ENCODE results near the gene LRRC47.
"Not testable (repeated sequence)": the region's sequence is repeated elsewhere in the genome, so short reads cannot be mapped to it uniquely, and the experiment has no call there.

LRRC47 gene

GRCh38 chr1:3771108-3772026, 24.9 kb downstream of the LRRC47 start:
- DNase-seq = no peak

GRCh38 chr1:3770047-3770765, 26.1 kb downstream of the LRRC47 start:
- DNase-seq = no peak

DNA sequence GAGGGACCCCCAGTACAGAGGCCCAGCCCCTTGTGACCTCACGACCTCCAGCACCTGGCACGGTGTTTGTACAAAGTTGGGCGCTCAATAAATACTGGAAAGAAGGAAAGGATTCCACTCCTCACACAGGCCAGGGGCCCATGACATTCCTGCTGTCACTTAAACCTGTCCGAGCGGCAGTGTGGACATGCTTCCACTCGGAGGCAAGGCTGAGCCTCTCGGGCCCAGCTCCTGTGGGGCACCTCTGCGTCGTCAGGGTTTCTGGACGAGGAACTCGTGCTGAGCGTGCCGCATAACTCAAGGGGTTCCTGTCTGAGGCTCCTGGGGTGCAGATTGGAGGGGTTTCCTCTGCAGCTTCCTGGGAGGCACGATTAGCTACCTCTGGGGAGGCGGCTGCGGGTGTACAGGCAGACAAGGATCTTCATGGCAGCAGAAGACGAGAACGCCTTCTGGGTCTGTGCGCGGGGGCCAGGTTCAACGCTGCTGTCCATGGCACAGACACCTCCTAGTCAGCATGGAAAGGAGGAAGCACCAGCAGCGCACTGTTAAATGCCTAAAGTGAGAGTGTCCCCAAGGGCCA, 27.4 kb downstream of the LRRC47 start:
- DNase-seq = no peak

- DNase-seq = no peak
These were observed 28.9 kb downstream of the LRRC47 start for GRCh38 chr1:3767328-3767925.

DNA sequence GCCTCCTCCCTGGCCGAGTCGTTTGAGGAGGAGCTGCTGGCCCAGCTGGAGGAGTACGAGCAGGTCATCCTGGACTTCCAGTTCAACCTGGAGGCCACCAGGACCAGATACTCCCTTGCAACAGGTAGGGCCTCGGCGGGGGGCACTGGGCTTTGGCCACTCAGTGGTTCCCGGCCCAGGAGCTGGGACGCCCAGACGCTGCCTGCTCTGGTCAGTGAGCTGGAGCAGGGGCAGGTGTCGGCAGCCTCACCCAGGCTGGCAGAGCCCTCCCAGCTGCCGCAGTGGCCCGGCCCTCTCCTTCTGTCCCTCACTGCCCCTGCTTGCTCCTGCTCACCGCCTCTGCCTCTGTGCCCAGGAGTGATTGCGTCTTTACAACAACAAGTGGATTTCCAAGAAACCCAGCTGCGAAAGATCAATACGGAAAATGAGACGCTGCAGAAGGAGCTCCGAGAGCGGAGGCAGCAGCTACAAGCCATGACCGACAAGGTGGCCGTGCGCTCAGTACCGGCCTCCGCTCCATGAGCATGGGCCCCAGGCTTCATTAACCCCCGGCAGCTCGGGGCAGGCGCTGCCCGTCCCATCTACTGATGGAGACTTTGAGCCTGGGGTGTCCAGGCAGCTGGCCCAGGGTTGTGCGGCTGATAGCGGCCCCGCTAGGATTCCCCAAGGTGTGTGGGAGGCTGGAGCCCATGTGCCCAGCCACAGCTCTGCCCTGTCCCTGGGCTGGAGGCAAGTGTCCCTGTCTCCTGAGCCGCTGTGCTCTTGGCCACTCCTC, 32.8 kb downstream of the LRRC47 start:
- DNase-seq = no peak

DNA sequence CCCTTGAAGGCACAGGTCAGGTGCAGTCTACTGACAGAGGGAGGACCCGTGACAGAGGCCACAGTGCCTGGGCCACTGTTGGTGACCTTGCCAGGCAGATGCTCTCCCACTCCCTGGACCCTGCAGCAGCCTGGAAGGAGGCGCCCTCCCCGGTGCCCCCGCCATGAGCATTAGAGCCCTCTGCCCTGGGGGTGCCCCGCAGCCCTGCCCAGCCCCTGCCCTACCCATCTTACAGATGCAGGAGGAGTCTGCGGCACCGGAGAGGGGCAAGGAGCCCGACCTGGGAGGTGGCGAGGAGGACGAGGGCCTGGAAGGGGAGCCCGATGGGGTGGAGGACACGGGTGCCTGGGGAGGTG, 33.4 kb downstream of the LRRC47 start:
- no peak for DNase-seq

DNA sequence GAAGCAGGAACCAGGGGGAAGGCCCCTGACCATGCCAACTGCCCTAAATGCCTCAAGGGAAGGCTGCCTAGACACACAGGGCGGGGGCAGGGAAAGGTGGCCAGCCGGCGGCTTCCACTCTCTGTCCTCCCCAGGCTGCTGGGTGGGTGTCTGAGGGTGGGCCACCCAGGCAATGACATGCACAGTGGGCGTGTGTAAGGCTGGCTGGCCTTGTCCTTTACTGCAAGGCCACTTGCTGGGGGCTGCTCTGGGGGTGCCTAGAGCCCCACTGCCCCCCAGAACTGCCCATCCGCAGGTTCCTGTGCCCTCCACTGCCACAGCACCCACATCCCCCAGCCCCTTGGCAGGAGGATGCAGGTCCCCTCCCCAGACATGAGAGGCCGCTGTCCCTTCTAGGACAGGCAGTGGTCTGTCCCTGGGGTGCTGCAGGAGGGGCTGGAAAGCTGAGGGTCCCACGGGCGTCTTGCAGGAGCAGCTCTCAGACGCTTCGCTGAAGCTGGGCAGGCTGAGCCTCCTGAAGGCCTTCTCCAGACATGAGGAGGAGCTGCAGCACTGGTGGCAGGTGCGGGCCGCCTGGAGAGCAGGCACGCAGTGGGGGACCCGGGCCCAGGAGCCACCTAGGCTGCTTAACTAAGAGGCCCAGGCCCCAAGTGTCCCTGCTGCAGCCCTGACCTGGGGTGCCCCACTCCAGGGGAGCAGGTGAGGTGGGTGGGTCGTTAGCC, 34.0 kb downstream of the LRRC47 start:
- DNase-seq = no peak

GRCh38 chr1:3761296-3762010, 34.8 kb downstream of the LRRC47 start:
- no peak for DNase-seq

DNA sequence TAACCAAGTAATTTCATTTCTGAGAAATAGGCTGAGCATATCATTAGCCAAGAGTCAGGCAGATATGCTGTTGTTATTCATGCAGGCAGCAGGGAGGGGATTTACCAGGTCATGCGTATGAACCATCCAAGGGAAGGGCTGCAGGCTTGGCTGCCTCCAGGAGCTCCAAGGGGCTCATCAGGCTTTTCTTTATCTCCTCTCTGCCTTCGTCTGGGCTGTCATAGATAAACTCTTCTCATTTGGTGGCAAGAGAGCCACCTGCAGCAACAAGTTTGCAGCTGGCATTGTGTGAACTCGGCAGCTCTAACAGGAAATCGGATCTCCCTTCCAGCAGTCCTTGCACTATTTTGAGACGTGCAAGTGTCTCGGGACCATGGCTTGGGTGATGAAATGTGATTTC, 36.5 kb downstream of the LRRC47 start:
- no peak for DNase-seq

DNA sequence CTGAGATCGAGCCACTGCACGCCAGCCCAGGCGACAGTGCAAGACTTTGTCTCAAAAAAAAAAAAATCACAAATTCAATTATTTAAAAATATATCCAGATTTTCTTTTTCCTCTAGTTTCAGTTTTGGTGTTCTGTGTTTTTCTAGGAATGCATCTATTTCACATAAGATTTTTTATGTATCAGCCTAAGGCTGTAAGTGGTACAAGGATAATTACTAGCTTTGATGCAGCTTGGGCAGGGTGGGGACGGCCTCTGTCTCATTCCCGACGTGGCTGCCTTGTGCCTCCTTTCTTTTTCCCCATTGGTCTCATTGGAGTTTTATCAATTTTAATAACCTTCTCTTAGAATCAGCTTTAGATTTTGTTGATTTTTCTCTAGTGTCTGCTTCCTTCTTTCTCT, 37.1 kb downstream of the LRRC47 start:
- DNase-seq = no peak

DNA sequence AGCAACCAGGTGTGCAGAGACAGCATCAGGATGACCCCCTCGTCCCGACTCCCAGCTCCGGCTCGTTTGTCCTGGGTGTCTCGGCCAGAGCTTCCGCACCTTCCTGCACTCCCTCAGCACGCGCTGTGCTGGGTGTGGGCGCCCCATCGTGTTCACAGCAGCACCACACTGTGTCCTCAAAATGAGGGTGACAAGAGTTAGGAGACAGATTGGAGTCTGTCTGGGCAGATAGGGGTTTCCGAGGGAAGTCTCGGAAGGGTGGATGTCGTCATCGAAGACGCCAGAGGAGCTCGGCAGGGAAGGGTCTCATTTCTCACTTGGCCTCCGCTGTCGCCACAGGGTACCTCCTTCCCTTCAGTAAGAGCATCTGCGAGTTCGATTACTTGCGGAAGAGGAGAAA, 39.9 kb downstream of the LRRC47 start:
- no peak for DNase-seq

DNA sequence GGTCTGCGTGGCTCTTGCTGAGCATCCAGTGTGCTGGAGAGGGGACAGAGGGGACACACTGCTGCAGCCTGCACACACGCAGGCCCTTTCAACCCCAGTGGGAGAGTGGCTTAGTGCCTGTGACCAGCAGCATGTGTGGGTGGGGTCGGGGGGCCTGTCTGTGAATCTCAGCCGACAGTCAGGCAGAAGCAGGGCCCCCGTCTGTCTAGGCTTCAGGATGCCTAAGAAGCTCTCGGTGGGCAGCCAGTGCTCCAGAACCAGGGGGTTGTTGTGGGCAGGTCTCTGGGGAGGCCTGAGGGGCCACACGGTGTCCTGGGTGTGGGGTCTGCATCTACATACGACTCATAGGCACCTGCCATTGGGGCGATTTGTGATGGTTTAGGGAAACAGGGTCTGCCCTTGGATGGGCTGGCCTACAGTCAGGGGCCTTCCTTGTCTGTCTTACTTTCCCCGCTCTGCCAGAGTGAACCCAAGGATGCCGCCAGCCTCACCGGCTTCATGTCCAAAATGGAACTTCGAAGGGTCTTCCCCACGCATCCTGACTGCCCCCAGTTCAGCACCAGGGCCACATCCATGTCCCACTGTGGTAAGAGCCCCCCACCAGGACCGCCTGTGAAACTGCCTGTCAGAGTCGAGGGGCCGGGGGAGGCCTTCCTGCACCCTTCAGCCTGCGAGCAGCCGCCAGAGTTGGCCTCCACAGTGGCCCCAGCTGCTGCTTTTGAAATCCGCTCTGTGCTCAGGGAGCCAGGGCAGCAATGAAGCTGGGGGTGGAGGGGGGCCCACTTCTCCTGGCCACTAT, 42.4 kb downstream of the LRRC47 start:
- no peak for DNase-seq

DNA sequence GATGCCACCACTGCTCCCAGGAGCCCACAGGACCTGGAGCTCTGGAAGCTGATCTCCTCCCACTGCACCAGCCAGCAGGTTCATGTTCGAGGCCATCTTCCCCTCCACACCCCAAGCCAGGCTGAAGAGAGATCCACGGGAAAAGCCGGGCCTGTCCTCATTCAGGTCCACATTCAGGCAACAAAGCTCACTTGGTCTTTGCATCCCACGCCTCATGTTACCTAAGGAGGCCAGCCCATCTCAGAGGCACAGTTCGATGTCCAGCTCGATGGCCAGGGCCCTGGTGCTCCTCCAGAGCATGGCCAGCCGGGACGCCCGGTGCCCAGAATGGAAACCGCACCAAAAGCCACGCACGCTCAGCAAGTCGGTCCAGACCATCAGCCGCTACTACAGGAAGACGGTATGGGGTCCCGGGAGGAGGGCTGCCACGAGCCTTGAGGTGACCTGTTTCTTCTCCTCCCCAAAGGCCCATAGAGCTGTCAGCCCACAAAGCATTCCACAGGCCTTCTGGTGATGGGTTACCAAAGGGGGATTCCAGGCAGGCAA, 43.8 kb downstream of the LRRC47 start, which contains the start of gene CCDC27:
TSS of gene CCDC27 (plus strand) at position 51 of the 546 bp plus-strand sequence. CDS start at position 83, 32 bp downstream.
- DNase-seq = no peak

- no peak for DNase-seq
These were observed 45.6 kb downstream of the LRRC47 start for GRCh38 chr1:3750741-3751140.

DNA sequence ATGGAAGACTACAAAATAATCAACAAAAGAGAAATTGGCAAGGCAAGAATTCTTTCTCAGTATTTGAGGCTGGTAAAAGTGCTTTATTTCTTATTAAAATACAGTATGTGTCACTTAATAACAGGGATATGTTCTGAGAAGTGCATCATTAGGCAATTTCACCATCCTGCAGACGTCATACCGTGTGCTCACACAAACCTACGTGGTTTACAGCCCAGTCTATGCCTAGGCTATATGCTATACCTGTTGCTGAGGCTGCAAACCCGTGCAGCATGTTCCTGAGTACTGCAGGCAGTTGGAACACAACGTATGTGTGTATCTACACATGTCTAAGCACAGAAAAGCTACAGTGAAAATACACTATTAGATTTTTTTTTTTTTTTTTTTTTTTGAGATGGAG, 46.8 kb downstream of the LRRC47 start:
- DNase-seq = no peak

GRCh38 chr1:3748316-3748900, 47.9 kb downstream of the LRRC47 start:
- DNase-seq = not testable (repeated sequence)

DNA sequence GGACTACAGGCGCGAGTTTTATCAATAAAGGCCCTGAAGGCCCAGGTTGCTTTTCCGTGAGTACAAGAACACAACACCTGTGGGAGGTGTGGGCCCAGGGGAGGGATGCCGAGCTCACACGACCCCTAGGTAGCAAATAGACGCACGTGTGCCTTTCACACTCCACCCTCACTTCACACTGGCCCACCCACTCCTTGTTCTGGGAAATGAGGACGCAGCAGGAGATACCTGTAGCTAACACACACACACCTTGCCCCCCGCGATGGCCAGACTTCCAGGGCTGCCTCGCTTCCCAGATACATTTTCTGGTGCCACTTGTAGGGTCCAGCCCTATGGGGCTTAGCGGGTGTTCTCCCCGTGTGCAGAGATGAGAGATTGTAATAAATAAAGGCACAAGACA, 48.4 kb downstream of the LRRC47 start:
- no peak for DNase-seq

- no peak for DNase-seq
These were observed 48.8 kb downstream of the LRRC47 start for GRCh38 chr1:3747522-3747848.

GRCh38 chr1:3746830-3747521, 49.3 kb downstream of the LRRC47 start:
- peak; percentile 81 for DNase-seq
